ENCODE measurements around the gene TRAPPC11.

Gene TRAPPC11

GRCh38 chr4:183758061-183758757 lies 99.1 kb downstream of the TRAPPC11 start:
- no peak for DNase-seq (ENCODE audit: low read depth)

DNA sequence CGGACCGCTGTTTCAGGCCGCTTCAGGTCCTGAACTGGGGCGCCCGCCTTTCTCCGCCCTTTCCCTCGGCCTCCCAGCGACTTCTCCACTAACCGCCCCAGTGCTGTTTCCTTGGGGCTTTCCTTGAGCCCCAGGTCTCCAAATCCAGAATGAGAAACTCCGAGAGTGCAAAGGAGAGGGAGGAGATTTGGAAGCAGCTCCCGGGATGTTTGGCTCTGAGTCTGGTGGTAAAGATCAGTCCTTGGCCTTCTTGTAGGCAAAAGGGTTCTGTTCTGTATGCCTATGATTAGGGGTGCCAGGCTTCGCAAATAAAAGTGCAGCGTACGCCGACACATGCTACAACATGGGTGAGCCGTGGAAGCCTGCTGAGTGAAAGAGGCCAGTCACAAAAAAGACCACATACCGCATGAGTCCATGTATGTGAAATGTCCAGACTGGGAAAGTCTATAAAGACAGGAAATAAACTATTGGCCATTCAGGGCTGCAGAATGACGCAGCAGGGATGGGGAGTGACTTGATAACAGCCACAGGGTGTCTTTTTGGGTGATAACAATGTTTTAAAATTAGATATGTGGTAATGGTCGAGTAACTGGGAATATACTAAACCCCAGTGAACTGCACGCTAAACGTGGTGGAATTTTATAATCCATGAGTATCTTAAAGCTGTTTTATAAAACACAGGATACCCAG lies 99.8 kb downstream of the TRAPPC11 start:
- no peak for DNase-seq (ENCODE audit: low read depth)

GRCh38 chr4:183760326-183760725 lies 101.2 kb downstream of the TRAPPC11 start:
- DNase-seq (ENCODE audit: low read depth): no peak

Data from GM04504 (cell line).